Renal pelvis (tissue), 4 donors: ENCODE results near the gene CARMIL3. TPM values are rescaled to one million over a fixed set of nuclear protein-coding genes. Genes with fewer than 3 reads are reported as not detected.
"Not testable (repeated sequence)": the region's sequence is repeated elsewhere in the genome, so short reads cannot be mapped to it uniquely, and the experiment has no call there.

ENCODE experiments used
- DNase-seq: peaks from one replicate; pipeline ENCODE4 v3.0.0-alpha.2; 2013
- polyA plus RNA-seq, 3 donors: library from polyadenylated mRNA; unstranded; fragments of 120-200 nt; gene quantifications; one replicate each; pipeline ENCODE4 v1.2.1, GENCODE V29; 2013; ENCODE audit not compliant: insufficient read length in 3 of 3

Gene CARMIL3
- polyA plus RNA-seq, 3 donors = 2.2 to 2.4 (median 2.4) TPM

GRCh38 chr14:24040692-24041091 lies 11.1 kb upstream of the CARMIL3 start:
- no peak for DNase-seq

DNA sequence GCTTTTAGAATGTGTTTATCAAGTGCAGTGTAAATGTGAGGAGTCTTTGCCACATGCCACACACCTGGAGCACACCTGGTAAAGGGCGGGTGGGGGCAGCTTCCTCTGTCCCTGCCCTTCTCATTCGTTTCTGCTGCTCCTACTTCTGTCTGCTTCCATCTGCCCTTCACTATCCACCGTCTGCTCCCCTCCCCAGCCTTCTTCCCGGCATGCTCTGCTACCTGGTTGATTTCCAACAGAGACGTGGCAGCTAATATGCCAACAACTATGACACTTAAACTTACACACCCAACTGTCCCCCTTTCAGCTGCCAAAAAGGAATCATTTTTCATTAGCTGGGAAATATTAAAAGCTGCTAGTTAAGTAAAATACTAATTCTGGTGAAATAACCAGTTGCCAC lies 9.1 kb upstream of the CARMIL3 start:
- no peak for DNase-seq

GRCh38 chr14:24049002-24049401 lies 2.8 kb upstream of the CARMIL3 start:
- DNase-seq = not testable (repeated sequence)

DNA sequence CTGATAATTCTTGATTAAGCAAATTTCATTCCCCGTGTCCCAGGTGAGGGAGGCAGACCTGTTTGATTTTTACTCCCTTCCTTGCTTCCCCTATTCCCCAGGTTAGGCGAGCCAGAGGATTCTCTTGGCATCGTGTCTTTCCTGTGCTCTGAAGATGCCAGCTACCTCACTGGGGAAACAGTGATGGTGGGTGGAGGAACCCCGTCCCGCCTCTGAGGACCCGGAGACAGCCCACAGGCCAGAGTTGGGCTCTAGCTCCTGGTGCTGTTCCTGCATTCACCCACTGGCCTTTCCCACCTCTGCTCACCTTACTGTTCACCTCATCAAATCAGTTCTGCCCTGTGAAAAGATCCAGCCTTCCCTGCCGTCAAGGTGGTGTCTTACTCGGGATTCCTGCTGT lies 1.1 kb upstream of the CARMIL3 start:
- DNase-seq = not testable (repeated sequence)

GRCh38 chr14:24051176-24051788 lies 527 bp upstream of the CARMIL3 start:
- peak; percentile 8 for DNase-seq

DNA sequence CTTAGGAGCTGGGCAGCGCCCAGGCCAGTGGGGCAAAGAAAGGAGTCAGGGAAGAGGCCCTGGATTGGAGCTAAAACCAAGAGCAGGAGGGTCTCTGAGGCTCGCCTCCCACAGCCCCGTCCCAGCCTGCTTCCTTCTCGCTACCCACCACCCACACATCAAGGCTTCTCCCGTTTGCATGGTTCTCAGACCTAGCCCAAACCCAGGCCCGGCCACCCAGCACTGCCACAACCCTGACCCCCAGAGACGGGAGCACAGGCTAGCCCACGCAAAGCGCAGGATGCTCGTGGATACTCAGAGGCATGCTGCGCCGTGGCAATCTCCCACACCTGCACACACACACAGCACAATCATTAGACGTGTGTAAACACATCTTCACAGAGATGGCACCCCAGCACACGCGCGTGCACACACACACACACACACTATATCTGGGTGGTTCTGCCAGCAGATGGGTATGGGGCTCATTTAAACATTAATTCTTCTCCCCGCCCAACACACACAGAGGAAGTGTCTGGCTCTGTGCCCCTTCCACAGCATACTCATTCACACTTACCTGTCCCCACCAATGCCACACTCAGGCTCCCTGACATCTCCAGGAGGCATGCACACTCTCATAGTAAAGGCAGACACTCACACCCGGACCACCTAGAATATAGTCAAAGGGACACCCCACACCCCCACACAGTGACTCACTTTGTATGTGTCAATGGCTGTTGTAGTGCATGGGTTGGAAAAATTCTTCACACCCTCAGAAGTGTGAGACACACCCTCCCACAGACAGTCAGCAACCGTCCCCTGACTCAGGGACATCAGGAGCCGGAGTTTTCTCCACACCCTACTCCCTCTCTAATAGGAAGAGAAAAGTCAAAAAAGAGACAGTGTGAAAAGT lies 1.1 kb downstream of the CARMIL3 start:
- no peak for DNase-seq

DNA sequence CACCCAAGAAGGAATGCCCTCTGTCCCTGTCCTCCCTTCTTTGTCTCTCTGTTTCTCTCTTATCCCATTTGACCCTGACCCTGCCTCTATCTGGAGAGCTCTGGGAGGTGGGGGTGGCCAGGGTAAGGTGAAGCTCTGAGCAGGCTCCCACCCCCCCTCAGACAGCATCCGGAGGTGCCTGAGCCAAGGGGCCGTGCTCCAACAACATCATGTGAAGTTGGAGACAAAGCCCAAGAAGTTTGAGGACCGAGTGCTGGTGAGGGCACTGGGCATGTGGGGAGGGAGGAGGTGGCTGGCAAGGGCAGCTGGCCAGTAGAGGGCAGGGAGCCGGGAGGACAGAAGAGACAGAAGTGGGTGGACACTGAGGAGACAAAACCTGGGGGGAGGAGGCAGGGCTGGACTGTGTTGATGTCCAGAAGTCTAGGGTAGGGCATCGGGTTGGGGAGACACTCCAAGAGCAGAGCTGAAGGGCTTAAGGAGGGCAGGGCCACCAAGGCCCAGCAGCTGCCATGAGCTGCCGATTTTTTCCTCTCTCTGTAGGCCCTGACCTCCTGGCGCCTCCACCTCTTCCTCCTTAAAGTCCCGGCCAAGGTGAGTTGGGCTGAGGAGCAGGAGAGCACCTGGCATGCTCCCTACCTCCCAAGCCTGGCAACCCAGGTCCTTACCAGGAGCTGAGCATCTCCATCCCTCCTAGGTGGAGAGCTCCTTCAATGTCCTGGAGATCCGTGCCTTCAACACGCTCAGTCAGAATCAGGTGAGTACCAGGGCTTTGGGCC lies 1.9 kb downstream of the CARMIL3 start:
- DNase-seq = no peak

DNA sequence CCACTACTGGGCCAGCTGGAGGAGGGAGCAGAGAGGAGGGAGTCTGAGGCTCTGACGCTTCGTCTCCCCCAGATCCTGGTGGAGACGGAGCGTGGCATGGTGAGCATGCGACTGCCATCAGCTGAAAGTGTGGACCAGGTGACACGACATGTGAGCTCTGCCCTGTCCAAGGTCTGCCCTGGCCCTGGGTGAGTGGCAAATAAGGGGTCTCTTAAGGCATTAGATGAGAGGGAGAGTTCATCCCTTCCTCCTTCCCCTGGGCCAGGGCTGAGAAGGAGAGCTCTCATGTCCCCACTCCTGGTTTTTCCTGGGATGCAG lies 2.5 kb downstream of the CARMIL3 start:
- DNase-seq = no peak

GRCh38 chr14:24054646-24055045 lies 2.8 kb downstream of the CARMIL3 start:
- no peak for DNase-seq

- no peak for DNase-seq
Measured at GRCh38 chr14:24055971-24056799, 4.4 kb downstream of the CARMIL3 start.

DNA sequence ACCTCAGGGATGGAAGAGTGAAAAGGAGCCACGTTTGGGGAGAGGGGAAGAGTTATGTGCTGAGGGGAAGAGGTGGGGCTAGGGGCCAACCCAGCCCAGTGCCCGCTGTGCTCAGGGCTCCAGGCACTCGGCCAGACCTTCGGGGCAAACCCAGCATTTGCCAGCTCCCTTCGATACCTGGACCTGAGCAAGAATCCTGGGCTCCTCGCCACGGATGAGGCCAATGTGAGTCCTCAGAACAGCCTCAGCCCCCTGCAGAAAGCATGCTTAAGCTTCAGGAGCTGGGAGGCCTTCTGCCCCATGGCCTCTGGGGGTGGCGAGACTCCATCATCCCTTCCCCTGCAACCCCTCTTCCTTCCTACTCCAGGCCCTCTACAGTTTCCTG lies 5.0 kb downstream of the CARMIL3 start:
- no peak for DNase-seq

- no peak for DNase-seq
Measured at GRCh38 chr14:24057271-24057670, 5.5 kb downstream of the CARMIL3 start.

DNA sequence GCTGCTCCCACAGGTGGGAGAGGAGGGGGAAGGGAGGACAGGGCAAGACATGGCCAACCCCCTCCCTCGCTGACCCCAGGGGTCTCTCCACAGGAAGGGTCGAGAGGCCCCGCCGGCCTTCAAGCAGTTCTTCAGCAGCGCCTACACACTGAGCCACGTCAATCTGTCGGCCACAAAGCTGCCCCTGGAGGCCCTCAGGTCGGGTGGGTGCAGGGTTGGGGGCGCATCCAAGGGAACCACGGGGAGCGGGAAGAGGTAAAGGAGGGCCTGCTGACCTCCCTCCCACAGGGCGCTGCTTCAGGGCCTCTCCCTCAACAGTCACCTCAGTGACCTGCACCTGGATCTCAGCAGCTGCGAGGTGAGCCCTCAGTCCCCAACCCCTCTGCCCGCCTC lies 6.1 kb downstream of the CARMIL3 start:
- no peak for DNase-seq

DNA sequence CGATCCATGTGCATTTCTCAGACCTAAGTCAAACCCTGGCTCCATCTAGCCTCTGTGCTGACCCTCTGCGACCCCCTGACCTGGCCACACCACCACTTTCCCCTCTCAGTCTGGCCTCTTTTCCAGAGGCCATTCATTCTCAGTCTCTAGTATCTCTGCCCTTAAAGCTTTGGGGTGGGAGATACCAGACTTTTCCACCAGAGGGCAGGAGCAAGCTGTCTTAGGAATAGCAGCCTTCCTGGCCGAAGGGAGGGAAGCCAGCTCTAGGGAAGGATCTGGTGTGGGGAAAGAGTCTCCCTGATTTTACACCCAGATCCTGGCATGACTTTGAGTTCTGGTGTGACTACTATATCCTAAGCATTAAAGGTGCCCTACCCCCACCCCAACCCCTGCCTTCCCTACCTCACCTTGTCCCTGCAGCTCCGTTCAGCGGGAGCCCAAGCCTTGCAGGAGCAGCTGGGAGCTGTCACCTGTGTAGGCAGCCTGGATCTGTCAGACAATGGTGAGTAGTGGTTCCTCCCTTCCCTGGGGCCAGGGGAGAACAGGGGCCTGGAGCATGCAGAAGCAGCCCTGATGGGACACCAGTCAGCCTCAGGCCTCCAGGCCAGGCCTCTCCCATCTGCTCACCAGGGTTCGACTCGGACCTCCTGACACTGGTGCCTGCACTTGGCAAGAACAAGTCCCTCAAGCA lies 6.6 kb downstream of the CARMIL3 start:
- peak; percentile 80 for DNase-seq

DNA sequence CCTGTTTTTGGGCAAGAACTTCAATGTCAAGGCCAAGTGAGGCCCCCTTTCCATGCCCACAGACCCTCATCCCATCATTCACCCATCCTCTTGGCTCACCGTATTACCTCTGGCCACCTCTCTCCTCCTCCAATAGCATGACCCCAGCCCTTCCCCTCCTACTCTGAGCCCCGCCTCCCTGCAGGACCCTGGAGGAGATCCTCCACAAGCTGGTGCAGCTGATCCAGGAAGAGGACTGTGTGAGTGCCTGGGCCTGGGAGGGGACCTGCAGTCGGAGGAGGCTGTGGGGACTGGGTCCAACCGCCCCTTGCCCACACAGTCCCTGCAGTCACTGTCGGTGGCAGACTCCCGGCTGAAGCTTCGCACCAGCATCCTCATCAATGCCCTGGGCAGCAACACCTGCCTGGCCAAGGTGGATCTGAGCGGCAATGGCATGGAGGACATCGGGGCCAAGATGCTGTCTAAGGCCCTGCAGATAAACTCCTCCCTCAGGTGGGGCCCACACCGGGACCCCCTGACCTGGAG lies 7.2 kb downstream of the CARMIL3 start:
- no peak for DNase-seq

GRCh38 chr14:24059841-24060388 lies 8.1 kb downstream of the CARMIL3 start:
- no peak for DNase-seq

DNA sequence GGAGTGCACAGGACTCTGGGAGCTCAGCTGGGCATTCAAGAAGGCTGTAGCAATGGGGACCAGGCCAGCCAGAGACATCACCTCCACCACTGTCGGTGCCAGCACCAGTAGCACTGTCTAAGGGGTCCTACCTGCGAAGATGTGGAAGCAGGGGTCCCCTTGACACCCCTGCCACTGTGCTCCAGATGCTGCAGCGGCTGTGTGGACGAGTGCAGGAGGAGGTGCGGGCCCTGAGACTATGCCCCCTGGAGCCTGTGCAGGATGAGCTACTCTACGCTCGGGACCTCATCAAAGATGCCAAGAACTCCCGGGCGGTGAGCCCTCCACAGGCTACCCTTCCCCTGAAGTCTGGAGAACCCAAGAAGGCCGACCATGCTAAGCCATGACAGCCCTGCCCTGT lies 8.6 kb downstream of the CARMIL3 start:
- DNase-seq = no peak

DNA sequence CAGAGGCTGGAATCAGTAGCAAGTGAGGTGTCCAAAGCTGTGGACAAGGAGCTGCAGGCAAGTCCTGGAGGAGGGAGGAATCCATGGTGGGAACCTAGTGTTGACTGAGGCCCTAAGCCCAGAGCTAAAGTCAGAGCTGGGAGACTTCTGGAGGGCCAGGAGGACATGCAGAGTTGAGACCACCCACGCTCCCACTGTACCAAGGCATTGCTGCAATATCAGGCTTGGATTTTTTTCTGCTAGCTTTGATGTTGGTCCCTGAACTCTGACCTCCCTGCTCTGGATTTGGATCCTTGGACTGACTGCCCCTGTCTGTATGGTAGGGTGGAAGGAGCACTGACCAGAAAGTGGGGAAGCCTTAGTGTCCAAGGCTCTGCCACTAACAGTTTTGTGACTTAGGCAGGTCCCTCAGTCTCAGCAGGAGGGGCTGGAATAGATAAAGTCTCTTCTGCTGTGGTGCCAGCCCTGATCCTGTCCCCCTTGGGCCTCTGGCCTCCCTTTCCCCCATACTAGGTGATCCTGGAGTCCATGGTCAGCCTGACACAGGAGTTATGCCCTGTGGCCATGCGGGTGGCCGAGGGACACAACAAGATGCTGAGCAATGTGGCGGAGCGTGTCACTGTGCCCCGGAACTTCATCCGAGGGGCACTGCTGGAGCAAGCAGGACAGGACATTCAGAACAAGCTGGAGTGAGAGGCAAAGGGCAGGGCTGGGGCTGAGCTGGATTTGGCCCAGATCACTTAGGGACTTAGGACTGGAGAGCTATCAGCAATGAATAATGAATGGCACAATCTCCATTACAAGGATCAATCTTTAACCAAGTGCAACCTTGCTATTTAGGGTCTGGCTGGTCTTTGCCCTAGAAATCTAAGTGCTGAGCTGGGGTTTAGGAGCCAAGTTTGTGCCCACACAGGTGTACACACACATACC lies 9.4 kb downstream of the CARMIL3 start:
- no peak for DNase-seq

DNA sequence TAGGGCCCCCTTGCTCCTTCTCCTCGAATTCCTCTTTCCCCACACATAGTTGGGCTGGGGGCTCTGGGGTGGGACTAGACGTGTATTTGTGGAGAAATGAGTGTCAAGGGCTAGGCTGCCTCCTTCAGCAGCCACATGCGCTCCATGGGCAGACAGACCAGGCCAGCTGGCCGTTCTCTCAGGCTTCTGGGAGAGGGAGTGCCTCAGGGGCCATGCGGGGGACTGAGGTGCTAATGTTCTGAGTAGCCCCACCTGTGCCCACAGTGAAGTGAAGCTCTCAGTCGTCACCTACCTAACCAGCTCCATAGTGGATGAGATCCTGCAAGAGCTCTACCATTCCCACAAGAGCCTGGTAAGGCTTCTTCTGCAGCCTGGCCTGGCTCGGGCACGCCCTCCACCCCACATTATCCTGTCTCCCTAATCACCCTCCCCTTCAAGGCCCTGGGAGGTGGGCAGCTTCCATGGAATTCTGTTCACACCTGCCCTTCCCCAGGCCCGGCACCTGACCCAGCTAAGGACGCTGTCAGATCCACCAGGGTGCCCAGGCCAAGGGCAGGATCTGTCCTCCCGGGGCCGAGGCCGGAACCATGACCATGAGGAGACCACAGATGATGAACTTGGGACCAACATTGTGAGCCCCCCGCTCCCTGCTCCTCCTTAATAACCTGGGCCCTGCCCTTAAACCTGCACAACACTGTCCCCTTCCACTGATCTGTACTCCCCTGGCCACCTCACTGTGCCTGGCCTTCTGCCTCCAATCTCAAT lies 10.6 kb downstream of the CARMIL3 start:
- DNase-seq = no peak
